Ishikawa (cell line): ENCODE results near the gene ADRB2.

Source experiments
- CEBPB ChIP-seq: IDR thresholded peaks from 2 replicates; pipeline ENCODE4 v1.6.1; 2012
- EGR1 ChIP-seq: IDR thresholded peaks from 2 replicates; pipeline ENCODE4 v1.6.1; 2012
- TCF12 ChIP-seq: IDR thresholded peaks from 2 replicates; pipeline ENCODE4 v1.6.1; 2012; ENCODE audit warnings: low read depth
- TF ChIP-seq, protein P1 (sequence below): IDR thresholded peaks from 2 replicates; pipeline ENCODE4 v1.6.1; 2012; ENCODE audit warnings: low read depth, mild to moderate bottlenecking
- TF ChIP-seq, protein P2 (sequence below): IDR thresholded peaks from 2 replicates; pipeline ENCODE4 v1.6.1; 2012

DNA sequence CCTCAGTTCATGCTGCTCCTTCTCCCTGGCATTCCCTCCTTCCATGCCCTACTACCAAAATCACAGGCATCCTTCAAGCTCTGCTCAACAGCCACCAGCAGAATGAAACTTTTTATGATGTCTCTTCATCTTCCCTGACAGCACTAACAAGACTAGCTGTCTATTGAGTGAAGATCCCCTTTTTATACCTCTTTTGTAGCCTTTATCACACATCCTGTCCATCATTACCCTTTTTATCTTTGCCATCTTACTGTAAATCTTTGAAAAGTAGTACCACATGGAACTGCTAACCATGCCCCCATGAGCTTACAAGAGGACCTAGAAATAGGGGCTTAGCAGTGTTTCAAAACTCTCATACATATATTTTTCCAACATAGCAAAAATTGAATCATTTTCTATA, 10.8 kb upstream of the ADRB2 start:
- TF ChIP-seq, protein P1, sequence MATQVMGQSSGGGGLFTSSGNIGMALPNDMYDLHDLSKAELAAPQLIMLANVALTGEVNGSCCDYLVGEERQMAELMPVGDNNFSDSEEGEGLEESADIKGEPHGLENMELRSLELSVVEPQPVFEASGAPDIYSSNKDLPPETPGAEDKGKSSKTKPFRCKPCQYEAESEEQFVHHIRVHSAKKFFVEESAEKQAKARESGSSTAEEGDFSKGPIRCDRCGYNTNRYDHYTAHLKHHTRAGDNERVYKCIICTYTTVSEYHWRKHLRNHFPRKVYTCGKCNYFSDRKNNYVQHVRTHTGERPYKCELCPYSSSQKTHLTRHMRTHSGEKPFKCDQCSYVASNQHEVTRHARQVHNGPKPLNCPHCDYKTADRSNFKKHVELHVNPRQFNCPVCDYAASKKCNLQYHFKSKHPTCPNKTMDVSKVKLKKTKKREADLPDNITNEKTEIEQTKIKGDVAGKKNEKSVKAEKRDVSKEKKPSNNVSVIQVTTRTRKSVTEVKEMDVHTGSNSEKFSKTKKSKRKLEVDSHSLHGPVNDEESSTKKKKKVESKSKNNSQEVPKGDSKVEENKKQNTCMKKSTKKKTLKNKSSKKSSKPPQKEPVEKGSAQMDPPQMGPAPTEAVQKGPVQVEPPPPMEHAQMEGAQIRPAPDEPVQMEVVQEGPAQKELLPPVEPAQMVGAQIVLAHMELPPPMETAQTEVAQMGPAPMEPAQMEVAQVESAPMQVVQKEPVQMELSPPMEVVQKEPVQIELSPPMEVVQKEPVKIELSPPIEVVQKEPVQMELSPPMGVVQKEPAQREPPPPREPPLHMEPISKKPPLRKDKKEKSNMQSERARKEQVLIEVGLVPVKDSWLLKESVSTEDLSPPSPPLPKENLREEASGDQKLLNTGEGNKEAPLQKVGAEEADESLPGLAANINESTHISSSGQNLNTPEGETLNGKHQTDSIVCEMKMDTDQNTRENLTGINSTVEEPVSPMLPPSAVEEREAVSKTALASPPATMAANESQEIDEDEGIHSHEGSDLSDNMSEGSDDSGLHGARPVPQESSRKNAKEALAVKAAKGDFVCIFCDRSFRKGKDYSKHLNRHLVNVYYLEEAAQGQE, result no peak
- TF ChIP-seq, protein P2, sequence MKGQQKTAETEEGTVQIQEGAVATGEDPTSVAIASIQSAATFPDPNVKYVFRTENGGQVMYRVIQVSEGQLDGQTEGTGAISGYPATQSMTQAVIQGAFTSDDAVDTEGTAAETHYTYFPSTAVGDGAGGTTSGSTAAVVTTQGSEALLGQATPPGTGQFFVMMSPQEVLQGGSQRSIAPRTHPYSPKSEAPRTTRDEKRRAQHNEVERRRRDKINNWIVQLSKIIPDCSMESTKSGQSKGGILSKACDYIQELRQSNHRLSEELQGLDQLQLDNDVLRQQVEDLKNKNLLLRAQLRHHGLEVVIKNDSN, result no peak
- TF ChIP-seq TCF12 (no peak), EGR1 (no peak), CEBPB (no peak)
